SHP77 (cell line): ENCODE measurements around the gene POLR1H.
"Not testable (repeated sequence)": the region's sequence is repeated elsewhere in the genome, so short reads cannot be mapped to it uniquely, and the experiment has no call there.

Experiments
- DNase-seq, 2 experiments: peaks; one replicate each; lab custom pipeline; 2025; lab: John Stamatoyannopoulos, UW

The POLR1H gene, protein sequence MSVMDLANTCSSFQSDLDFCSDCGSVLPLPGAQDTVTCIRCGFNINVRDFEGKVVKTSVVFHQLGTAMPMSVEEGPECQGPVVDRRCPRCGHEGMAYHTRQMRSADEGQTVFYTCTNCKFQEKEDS

DNA sequence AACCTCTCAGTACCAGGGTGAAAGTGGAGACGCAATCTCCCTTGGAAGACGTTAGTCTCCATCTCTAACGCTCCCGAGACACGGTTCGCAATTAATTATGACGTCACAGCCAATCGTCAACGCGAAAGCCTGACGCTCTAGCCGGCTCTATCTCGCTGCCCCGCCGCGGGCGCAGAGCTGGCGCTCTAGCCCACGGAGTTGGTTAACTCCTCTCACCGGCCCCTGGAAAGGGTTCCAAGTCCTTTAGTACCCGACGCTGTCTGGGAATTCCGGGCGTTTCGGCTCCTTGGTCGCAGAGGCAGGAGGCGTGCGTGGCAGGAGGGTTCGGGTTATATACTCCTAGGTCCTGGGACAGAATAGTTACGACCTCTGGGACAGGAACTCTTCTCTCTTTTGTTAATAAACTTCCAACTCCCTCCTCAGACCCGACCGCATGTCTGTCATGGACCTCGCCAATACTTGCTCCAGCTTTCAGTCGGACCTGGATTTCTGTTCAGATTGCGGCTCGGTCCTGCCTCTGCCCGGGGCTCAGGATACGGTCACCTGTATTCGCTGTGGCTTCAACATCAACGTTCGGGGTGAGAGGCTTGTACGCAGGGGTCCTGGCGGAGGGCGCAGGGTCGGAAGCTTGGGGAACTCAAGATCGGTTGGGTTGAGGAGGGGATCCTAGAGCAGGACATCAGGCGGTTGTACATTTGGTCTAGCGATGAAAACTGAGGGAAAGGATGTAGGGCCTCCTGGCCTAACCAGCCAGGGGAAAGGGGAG, at the start of gene POLR1H:
TSS of gene POLR1H (plus strand) at position 174 of the 766 bp plus-strand sequence. CDS start at position 434, 260 bp downstream.
- DNase-seq: peak; percentile 94 to 95

DNA sequence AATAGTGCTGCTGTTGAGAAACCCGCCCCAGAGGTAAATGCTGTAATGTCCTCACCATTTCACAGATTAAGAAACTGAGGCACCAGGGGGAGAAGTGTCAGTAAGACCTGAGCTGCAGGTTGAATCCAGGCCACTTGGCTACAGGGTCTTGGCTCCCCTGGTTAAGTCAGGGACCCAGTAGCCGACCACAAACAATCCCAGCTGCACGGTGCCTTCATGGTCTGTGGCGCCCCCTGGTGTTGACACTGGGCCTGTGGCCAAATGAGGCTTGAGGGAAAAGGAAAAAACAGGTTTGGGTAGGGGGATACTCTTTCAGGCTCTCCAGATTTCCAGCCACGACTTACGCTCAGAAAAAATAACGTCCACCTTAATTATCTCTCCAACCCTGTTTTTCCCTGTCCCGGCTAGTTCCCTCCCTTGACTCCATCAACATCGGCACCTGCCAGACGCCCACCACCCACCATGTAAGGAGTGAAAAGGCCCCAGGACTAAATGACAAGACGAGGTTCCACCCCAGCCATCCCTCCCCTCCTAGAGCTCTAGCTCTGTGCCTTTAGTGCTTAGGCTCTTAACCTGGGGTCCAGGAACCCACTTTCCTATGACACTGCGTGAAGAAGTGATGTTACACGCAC, 47.7 kb upstream of the POLR1H start:
- peak in 1 of 2 experiments; percentile 22 for DNase-seq

DNA sequence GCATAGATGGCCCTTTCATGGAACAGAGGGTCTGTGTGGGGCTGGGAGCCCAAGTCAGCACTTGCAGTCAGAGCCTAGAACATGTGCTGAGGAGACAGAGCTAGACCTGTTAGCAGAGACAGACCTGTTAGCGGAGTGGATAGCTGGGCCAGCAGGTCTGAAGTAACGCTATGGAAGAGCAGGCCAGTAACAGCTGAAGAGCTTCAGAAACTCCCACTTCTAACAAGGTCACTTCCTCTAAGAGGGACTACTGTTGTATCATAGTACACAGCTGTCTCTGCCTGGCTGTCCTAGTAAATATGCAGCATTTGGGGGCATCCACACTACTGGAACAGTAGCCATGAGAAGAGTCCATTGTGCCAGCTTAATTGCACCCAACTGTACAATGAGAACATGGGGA, 41.2 kb upstream of the POLR1H start:
- DNase-seq: no peak

DNA sequence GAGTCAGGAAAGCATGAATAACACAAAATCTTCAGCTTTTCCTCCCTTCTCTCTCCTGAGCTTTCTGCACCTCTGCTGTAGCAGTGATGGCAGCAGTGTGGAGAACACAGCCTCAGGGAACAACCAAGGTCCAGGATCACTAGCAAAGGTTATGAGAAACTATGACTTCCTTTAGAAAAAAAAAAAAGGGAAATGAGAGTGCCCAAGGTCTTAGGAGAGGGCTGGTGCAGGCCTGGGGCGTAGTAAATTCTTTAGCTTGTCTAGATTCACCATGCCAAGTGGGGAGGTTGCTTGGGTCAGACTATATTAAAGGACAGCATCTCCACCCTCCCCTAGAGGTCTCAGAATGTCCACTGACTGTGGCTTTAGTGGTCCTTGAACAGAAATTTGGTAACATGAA, 40.4 kb upstream of the POLR1H start:
- no peak for DNase-seq

DNA sequence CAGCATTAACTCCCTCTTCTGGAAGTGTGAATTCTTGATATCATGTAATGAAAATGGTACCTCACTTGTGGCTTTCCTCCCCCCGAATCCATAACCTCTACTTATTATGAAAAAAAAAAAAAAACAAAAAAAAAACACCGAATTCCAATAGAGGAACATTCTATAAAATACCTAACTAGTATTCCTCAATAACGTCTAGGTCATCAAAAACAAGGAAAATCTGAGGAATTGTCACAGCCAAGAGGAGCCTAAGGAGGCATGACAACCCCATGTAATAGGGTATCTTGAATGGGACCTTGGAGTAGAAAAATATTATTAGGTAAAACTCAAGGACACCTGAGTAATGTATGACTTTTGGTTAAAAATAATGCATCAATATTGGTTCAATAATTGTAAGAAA, 38.9 kb upstream of the POLR1H start:
- no peak for DNase-seq

DNA sequence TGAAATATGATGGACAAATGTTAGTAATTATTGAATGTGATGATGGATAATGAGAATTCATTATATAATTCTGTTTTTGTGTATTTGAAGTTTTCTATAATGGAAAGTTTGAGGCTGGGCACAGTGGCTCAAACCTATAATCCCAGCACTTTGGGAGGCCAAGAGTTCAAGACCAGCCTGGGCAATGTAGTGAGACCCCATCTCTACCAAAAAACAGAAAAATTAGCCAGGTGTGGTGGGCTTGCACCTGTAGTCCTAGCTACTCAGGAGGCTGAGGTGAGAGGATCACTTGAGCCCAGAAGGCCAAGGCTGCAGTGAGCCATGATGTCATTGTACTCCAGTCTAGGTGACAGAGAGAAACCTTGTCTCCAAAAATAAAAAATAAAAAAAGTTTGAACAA, 38.4 kb upstream of the POLR1H start:
- DNase-seq: not testable (repeated sequence)

DNA sequence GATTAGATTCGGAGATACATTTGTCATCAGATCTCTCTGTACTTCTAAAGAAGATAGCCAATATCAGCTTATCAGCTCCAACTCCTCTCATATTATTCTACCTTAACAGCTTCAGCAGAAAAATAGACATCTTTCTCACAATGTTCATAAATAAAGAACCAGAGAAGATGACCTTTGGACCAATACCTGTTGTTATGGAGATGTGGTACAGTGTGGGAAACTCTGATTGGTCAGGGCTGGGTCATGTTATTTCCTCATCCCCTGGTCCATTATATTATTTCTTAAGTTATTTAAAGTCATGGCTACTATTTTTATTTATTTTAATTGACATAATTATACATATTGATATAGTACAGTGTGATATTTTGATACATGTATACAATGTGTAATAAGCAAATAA, 35.9 kb upstream of the POLR1H start:
- DNase-seq: no peak

DNA sequence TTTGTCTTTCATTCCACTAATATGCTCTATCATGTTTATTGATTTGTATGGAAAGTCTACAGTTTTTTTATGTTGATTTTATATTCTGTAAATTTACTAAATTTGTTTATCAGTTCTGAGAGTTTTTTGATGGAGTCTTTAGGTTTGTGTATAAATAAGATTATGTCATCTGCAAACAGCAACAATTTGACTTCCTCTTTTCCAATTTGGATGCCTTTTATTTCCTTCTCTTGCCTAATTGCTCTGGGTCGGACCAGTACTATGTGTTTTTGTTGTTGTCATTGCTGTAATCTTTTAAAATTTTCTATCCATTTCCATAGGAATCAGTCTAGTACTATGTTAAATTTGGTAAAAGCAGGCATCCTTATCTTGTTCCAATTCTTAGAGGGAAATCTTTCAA, 31.5 kb upstream of the POLR1H start:
- DNase-seq: no peak

DNA sequence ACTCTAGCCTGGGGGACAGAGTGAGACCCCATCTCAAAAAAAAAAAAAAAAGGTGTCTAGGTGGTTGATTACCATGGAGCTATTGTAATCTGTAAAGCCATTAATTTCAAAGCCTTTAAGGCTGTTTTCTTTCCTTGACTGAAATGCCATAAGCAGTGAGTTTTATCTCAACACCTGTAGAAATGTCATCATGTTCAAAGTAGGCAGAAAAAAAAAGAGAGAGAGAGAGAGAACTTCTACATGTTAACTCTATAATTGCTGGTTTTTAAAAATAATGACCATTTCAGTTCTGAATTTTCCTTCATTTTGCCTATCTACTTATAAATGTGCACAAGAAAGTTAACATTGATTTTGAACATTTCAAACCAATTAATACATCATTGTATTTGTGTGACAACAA, 29.7 kb upstream of the POLR1H start:
- no peak for DNase-seq

DNA sequence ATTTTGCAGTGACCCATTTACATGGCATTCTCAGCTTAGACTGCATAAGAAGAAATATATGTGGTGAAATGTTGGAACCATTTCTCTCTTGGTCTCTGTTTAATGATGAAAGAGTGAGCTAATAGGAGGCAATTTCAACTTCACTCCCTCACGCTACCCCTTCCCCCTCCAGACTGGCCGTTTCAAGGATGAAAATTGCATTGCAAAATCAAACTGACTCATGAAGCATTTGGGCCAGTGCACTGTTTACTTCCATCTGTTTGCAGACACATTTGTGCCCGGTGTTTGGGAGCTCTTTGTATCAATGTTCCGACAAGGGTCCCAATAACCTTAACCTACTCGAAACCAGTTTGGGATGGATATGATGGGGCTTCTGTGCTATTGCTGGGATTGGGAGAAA, 27.6 kb upstream of the POLR1H start:
- DNase-seq: not testable (repeated sequence)

DNA sequence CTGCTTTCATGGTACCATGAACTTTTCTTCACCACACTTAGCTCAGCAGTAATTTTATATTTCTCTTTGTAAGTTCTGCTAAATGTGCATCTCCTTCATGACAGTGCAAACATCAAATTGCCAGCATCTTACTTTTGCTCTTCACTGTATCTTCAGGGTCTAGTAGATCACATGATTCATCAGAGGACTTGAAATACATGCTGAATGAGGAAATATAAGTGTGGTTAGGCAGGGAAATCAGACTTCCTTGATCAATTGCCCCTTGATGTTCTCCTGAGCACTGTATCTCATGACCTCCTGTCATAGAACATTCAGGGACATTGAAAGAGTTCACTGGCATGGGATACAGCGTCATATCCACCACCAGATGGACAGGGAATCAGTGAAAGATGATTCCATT, 25.3 kb upstream of the POLR1H start:
- no peak for DNase-seq

DNA sequence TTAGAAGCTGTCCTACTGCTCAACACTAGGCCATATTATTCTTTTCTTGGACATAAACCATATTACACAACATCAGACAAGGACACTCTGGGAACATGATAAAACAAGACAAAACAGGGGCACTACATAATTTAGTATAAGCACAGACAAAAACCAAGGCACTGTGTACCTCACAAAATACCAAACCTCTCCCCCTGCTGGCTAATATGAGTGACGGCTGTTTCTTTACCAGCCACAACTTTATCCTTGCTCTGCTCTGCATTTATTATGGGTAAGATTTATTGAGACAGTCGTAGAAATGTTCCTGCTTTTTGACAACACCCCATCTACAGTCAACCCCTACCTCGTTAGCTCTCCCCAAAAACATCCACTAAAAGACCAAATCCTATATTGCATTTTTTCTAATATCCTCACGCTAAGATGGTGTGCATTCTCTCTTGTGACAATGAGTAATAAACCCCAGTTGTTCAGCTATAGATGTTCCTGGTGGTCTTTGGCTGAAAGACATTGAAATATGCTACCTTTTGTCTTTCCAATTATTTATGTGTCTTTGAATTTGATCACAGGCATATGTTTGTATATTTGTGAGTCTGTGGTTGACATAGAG, 23.8 kb upstream of the POLR1H start:
- DNase-seq: peak; percentile 5 to 10

DNA sequence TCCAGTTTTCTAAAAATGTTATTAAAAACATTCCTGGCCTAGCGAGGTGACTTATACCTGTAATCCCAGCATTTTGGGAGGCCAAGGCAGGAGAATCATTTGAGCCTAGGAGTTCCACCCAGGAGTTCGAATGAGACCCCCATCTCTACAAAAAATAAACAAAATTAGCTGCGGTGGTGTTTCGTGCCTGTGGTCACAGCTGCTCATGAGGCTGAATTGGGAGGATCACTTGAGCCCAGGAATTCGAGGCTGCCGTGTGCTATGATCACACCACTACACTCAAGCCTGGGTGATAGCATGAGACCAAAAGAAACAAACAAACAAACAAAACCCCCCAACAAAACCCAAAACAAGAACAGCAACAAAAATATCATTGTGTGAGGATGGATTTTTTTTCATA, 19.8 kb upstream of the POLR1H start:
- no peak for DNase-seq

DNA sequence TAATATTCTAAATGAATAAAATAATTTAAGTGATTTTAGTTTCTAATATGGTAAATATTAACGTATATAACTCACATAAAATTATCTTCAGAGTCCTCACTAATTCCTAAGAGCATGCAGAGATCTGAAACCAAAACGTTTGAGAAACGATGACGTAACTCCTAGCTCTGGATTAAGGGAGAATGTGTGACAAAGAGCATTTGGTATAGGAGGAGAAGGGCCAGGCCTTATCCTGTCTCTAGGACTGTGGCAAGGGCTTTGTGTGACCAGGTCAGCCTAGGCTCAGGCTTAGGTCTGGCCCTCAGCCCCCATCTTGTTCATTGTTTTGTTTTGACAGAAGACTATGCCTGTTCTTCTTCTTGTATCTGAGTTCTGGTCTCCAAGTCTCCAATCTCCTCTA, 19.2 kb upstream of the POLR1H start:
- DNase-seq: no peak

DNA sequence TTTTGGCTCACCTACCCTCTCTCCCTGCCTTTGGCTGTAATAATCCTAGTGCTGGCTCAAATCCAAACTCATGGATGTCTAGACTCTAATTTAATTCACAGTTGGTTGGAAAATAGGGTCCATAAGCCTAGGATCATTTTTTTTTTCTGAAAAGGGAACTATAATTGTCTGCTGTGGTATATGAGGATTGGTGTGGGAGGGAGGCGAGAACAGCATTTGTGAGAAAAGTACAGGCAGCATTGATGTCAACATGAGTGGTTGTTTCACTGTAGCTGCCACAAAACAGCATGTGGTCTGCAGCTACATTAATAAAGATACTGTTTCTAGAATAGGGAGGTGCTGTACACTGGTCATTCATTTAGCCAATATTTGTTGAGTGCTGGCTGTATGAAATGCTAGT, 18.6 kb upstream of the POLR1H start:
- no peak for DNase-seq

DNA sequence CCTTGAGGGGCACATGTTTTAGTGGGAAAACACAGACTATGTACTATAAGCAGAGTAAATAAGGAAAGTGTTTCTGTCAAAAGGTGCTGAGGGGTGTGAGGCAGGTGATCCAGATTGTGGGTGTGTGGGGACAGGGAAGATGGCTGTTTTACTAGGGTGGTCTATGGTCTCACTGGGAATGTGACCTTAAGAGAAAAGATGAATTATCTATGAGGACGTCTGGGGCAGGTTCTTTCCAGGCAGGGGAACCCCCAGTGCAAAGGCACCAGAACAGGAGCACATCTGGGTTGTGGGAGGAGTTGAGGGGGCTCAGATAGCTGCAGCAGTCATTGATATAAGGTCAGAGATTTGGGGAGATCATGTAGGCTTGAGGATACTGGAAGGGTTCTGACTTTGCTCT, 18.2 kb upstream of the POLR1H start:
- no peak for DNase-seq

DNA sequence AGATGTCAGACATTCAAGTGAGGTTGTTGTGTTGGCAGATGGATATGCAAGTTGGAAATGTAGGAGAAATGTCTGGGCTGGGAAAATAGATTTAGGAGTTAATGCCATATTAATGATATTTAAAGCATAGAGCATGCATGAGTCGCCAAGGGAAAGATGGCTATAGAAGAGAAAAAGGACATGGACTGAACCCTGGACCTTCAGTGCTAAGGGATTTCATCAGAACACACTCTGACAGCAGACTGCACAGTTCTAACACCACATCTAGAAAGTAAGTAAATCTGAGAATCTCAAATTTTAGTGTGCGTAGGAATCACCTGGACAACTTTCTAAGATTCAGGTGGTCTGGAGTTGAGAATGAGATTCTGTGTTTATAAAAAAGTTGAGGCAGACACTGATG, 17.3 kb upstream of the POLR1H start:
- no peak for DNase-seq

DNA sequence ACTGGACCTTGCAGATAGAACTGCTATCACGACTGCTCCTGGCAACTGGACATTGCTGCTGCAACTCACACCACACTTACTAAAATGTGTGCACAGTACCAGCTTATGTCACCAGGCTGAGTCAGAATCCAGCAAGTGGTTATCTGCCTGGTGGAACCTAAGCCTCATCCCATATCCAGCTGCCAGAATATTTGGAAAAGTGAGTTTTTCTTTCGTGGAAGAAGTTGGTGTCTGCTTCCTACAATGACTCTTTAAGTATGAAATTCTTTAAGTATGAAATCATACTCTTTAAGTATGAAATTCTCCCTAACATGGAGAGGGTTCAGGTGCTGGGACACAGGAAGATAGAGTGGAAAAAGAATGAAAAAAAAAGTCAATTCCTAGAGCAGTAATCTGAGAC, 16.4 kb upstream of the POLR1H start:
- DNase-seq: no peak

DNA sequence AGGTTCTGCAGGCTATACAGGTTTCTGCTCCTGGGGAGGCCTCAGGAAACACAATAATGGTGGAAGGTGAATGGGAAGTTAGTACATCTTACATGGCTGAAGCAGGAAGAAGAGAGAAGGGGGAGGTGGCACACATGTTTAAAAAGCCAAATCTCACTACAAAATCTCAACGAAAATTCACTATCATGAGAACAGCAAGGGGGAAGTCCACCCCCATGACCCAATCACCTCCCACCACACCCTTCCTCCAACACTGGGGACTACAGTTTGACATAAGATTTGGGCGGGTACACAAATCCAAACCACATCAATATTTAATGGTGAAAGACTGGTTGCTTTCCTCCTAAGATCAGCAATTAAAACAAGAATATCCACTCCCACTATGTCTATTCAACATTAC, 13.8 kb upstream of the POLR1H start:
- no peak for DNase-seq

DNA sequence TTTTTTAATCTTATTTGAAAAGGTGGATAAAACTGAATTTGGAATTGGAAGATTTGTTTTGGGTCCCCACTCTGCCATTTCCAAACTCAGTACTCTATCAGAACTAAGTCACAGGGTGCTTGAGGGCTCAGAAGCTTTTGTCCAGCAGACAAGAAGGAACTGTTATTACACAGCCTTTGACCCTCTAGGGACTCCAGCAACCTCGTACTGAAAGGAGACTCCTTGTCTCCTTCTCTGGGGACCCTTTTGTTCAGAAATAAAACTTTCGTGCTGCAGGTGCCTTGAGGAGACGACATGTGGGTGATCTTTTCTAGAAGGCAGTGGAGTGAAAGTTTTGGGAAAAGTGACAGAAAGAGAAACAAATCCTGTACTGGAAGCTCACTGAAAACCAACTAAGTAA, 7.4 kb upstream of the POLR1H start:
- no peak for DNase-seq

DNA sequence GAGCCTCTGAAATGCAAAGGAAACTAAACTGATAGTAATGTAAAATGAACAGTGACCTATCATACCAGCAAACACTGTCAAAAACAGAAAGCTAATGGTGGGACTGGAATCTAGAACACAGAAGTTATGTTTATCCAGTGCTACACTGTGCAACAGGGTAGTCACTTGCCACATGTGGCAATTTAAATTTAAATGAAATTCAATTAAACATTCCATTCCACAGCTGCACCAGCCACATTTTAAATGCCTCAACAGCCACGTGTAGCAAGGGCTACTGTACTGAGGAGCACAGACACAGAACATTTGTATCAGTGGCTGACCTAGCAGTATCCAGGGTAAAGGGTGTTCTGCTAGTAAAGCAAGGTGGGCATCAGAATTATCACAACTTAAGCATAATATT, 5.6 kb upstream of the POLR1H start:
- DNase-seq: no peak

DNA sequence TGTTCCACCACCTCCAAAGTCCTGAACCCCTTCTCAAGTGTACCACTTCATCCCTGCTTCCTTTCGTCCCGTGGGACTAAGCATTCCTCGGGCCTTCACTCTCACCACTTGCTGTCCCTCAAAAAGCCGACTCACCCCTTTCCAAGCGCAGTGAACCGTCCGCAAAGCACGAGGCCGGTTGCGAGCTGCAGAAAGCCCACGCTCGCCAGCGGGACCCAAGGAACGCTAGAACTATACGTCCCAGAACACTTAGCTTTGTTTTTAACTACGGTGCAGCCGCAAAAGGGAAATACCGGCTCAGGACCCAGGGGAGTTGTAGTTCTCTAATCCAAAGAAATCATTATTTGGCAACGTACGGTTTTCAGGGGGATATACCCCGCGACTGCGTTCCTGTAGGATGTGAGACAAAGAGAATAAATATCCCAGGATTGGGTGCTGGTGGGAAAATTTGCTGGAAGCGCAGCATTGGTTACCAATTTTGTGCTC, 416 bp upstream of the POLR1H start:
- DNase-seq: no peak

DNA sequence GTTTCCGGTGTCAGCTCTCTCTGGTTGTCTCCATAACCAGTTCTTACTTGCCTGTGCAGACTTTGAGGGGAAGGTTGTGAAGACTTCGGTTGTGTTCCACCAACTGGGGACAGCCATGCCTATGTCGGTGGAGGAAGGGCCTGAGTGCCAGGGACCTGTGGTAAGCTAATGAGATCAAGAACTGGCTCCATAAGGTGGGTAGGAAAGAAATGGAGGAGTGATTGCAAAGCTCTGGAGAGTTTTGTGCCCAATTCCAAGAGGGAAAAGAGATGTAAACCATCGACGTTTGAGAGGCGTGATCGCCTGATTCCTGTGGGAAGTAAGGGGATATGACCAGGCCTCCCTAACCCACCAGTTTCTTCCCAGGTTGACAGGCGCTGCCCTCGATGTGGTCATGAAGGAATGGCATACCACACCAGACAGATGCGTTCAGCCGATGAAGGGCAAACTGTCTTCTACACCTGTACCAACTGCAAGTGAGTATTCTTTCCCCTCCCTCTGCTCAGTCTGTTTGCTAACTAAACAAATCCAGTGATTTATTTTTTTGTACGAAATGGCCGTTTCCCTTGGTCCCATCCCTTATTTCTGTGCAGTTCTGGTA, 893 bp downstream of the POLR1H start:
- peak in 1 of 2 experiments; percentile 8 for DNase-seq
